Natural killer cell (primary cell): ENCODE data around the gene SYNDIG1. TPM values are rescaled to one million over a fixed set of nuclear protein-coding genes. Genes with fewer than 3 reads are reported as not detected.

Experiments used
- ATAC-seq, 3 donors: fragments of 150-1000 bp in 2 of 3; fragments of 200-7000 bp in 1 of 3; cut with Tn5 transposase; 1 replicate in 1 of 3; 2 replicates in 2 of 3; pipeline ENCODE4 v1.10.0; 2021; ENCODE audit warnings: mild to moderate bottlenecking in 2 of 3, moderate library complexity in 2 of 3
- DNase-seq, 2 donors: peaks; one replicate each; pipeline versions ENCODE4 v3.0.0 to v3.0.0-alpha.2; 2013 to 2021; ENCODE audit warnings: mixed read lengths in 1 of 2
- H3K27ac ChIP-seq: one replicate; pipeline ENCODE4 v1.5.1; 2013; ENCODE audit warnings: mild to moderate bottlenecking, low read length
- H3K27me3 ChIP-seq: one replicate; pipeline ENCODE4 v1.6.1; 2013; ENCODE audit warnings: low read length; ENCODE audit not compliant: control insufficient read depth, insufficient read depth
- H3K36me3 ChIP-seq: one replicate; pipeline ENCODE4 v1.6.1; 2013; ENCODE audit warnings: low read length; ENCODE audit not compliant: control insufficient read depth, insufficient read depth
- H3K4me1 ChIP-seq: one replicate; pipeline ENCODE4 v1.6.1; 2013; ENCODE audit warnings: low read length; ENCODE audit not compliant: control insufficient read depth, insufficient read depth
- H3K4me3 ChIP-seq: one replicate; pipeline ENCODE4 v1.5.1; 2013; ENCODE audit warnings: low read length
- H3K9me3 ChIP-seq: one replicate; pipeline ENCODE4 v1.6.1; 2013; ENCODE audit warnings: low read length; ENCODE audit not compliant: control insufficient read depth, insufficient read depth
- H3K27ac Mint-ChIP-seq, 2 donors: one replicate each; pipeline ENCODE4 v1.8.0; 2022; ENCODE audit warnings: mild to moderate bottlenecking in 2 of 2, mixed read lengths in 2 of 2, moderate library complexity in 1 of 2
- H3K27me3 Mint-ChIP-seq, 2 donors: one replicate each; pipeline ENCODE4 v1.8.0; 2022; ENCODE audit warnings: low read depth in 2 of 2, mixed read lengths in 2 of 2
- H3K36me3 Mint-ChIP-seq: one replicate; pipeline ENCODE4 v1.8.0; 2022; ENCODE audit warnings: mixed read lengths
- H3K4me1 Mint-ChIP-seq, 2 donors: one replicate each; pipeline ENCODE4 v1.8.0; 2022; ENCODE audit warnings: mixed read lengths in 2 of 2
- H3K4me3 Mint-ChIP-seq: one replicate; pipeline ENCODE4 v1.8.0; 2022; ENCODE audit warnings: mild to moderate bottlenecking, moderate library complexity, mixed read lengths
- H3K9me3 Mint-ChIP-seq, 2 donors: one replicate each; pipeline ENCODE4 v1.8.0; 2022; ENCODE audit warnings: mixed read lengths in 2 of 2
- WGBS: methylation state at CpG from one replicate; pipeline ENCODE4 v1.1.7; 2013; ENCODE audit warnings: missing lambda C conversion rate; ENCODE audit not compliant: insufficient coverage; 5-methylcytosine and 5-hydroxymethylcytosine counted together
- intact Hi-C: fragments of 100-400 bp; cut with micrococcal nuclease; formaldehyde crosslinking; loops from one replicate; pipeline ENCODE4 v1.14.2; 2022
- total RNA-seq, 4 donors: library from RNA; stranded (reverse); fragments of 120-200 nt in 1 of 4; gene quantifications; one replicate each; pipeline versions ENCODE4 v1.2.3 to v1.2.4, GENCODE V29; 2013 to 2022
- TF ChIP-seq, protein P1 (sequence below): fragments of 200-600 bp; IDR thresholded peaks from one replicate; pipeline ENCODE4 v1.8.0; 2022; ENCODE audit warnings: antibody characterized with exemption

SYNDIG1 gene
- total RNA-seq, 3 donors from 2014 or later (not counting 1 experiment from before 2014, with no cell fraction given) = not detected

DNA sequence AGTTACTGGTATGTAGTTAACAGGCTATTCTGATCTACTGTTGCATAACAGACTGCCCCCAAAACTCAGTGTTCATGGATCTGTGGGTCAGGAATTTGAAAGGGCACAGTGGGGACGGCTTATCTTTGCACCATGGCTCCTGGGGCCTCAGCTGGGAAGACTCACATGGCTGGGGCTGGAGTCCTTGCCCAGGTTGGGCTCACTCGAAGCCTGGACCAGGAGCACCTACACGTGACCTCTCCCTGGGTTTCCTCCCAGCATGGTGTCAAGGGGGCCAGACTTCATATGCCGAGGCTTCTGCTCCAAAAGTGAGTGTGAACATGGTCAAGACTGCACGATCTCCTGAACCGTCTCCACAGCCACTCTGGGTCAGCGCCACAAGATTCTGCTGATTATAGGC is 11.7 kb downstream of the SYNDIG1 start:
- Mint-ChIP-seq H3K4me3 (no peak overlapping the region), H3K27ac (no peak overlapping the region), H3K36me3 (no peaks in the 10 kb centered on the region), H3K27me3 (peaks cover 10 to 32% of the 10 kb centered on the region in 2 donors), H3K9me3 (no peaks in the 10 kb centered on the region), H3K4me1 (peaks cover 0 to 5% of the 10 kb centered on the region in 2 donors)
- intact Hi-C loops = no loop called here
- TF ChIP-seq, protein P1, sequence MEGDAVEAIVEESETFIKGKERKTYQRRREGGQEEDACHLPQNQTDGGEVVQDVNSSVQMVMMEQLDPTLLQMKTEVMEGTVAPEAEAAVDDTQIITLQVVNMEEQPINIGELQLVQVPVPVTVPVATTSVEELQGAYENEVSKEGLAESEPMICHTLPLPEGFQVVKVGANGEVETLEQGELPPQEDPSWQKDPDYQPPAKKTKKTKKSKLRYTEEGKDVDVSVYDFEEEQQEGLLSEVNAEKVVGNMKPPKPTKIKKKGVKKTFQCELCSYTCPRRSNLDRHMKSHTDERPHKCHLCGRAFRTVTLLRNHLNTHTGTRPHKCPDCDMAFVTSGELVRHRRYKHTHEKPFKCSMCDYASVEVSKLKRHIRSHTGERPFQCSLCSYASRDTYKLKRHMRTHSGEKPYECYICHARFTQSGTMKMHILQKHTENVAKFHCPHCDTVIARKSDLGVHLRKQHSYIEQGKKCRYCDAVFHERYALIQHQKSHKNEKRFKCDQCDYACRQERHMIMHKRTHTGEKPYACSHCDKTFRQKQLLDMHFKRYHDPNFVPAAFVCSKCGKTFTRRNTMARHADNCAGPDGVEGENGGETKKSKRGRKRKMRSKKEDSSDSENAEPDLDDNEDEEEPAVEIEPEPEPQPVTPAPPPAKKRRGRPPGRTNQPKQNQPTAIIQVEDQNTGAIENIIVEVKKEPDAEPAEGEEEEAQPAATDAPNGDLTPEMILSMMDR = no peak
- no peaks in the 10 kb centered on the region for H3K27me3 ChIP-seq
- no peak overlapping the region for H3K27ac ChIP-seq
- 82% methylated on average over 7 of the region's 7 CpGs for WGBS
- H3K9me3 ChIP-seq = no peaks in the 10 kb centered on the region
- no peak overlapping the region for H3K4me3 ChIP-seq
- no peak for DNase-seq
- ATAC-seq = no peak
- no peaks in the 10 kb centered on the region for H3K36me3 ChIP-seq
- H3K4me1 ChIP-seq = no peaks in the 10 kb centered on the region

DNA sequence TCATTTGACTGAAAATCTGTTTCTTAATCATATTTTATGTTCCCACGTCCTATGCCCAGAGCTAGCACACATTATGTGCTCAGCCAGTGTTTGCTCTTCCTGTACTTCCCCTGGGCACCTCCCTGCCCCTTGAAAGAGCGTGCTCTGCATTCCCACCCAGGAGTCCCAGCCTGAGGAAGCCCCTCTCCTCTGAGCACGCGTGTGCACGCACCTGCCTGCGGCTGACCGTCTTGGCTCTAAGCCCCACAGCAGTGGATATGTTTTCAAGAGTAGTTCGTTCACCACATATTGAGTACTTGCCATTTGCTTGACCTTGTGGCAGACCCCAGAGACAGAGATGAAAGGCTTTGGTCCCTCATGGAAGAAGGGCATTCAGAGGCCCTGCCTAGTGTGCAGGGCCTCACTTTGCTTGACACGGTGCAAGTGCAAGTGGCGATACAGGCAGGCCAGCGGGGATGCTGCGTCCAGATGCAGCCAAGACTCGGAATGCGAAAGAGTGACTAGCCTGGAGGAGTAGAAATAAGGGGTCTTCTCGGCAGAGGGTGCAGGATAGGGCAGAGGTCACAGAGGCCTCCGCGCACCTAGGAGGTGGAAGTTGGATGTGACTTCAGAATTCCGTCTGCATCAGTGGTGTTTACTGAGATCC is 14.1 kb downstream of the SYNDIG1 start:
- Histone ChIP-seq H3K4me1 (no peaks in the 10 kb centered on the region), H3K27me3 (no peaks in the 10 kb centered on the region), H3K4me3 (no peak overlapping the region), H3K36me3 (no peaks in the 10 kb centered on the region), H3K9me3 (no peaks in the 10 kb centered on the region), H3K27ac (no peak overlapping the region)
- H3K27ac Mint-ChIP-seq = no peak overlapping the region
- no peaks in the 10 kb centered on the region for H3K36me3 Mint-ChIP-seq
- no peak overlapping the region for H3K4me3 Mint-ChIP-seq
- intact Hi-C loops = no loop called here
- WGBS = 93% methylated on average over 18 of the region's 18 CpGs
- H3K27me3 Mint-ChIP-seq = peaks cover 5 to 32% of the 10 kb centered on the region in 2 donors
- TF ChIP-seq, protein P1 = no peak
- H3K9me3 Mint-ChIP-seq = no peaks in the 10 kb centered on the region
- peaks cover 0 to 5% of the 10 kb centered on the region in 2 donors for H3K4me1 Mint-ChIP-seq
- DNase-seq (no peak), ATAC-seq (no peak)

DNA sequence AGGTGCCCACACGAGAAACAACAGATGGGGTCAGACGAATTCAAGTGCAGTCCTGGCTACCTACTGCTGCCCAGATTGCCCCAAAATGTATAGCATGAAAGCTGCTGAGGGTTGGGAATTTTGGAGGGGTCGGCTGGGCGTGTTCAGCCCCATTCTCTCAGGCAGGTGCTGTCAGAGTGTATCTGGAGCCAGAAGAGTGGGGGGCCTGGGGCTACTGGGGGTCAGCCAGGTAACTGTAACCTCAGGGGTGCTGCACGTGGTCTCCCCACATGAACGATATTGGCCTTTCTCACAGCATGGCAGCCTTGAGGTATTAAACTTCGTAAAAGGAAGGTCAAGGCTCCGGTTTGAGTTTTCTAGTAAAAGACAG is 14.6 kb downstream of the SYNDIG1 start:
- peaks cover 5 to 32% of the 10 kb centered on the region in 2 donors for H3K27me3 Mint-ChIP-seq
- H3K9me3 Mint-ChIP-seq = no peaks in the 10 kb centered on the region
- 87% methylated on average over 8 of the region's 8 CpGs for WGBS
- H3K4me1 Mint-ChIP-seq = peaks cover 0 to 5% of the 10 kb centered on the region in 2 donors
- H3K27ac Mint-ChIP-seq = no peak overlapping the region
- no peaks in the 10 kb centered on the region for H3K4me1 ChIP-seq
- ATAC-seq (no peak), DNase-seq (no peak)
- no peak overlapping the region for H3K4me3 Mint-ChIP-seq
- TF ChIP-seq, protein P1 = no peak
- intact Hi-C loops = no loop called here
- H3K27ac ChIP-seq = no peak overlapping the region
- no peaks in the 10 kb centered on the region for H3K27me3 ChIP-seq
- H3K9me3 ChIP-seq = no peaks in the 10 kb centered on the region
- H3K4me3 ChIP-seq = no peak overlapping the region
- H3K36me3 Mint-ChIP-seq = no peaks in the 10 kb centered on the region
- no peaks in the 10 kb centered on the region for H3K36me3 ChIP-seq

DNA sequence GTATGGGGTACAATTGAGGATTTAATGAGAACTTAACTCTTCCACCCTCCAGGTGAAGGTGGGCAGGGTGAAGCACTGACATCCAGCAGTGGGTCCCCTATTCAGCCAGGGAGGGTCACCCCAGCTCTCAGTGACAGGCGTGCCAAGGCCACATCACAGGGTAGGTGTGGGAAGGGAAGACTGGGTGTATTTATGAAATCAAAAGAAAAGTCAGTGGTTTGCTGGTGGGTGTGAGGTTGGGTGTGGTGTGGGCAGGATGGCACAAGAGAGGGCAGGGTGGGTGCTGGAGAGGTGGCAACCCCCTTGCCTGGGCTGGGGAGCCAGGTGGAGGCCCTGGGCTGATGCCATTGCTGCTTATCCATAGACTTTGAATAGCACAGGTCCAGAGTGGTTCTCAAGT is 16.6 kb downstream of the SYNDIG1 start:
- Histone ChIP-seq H3K27me3 (no peaks in the 10 kb centered on the region), H3K4me1 (no peaks in the 10 kb centered on the region), H3K27ac (no peak overlapping the region), H3K4me3 (no peak overlapping the region), H3K36me3 (no peaks in the 10 kb centered on the region), H3K9me3 (no peaks in the 10 kb centered on the region)
- Mint-ChIP-seq H3K27me3 (peaks cover 0 to 20% of the 10 kb centered on the region in 2 donors), H3K4me1 (peaks cover 0 to 5% of the 10 kb centered on the region in 2 donors), H3K4me3 (no peak overlapping the region), H3K27ac (no peak overlapping the region), H3K9me3 (no peaks in the 10 kb centered on the region), H3K36me3 (no peaks in the 10 kb centered on the region)
- ATAC-seq = no peak
- WGBS = 10% methylated on average over 1 of the region's 1 CpG
- no peak for DNase-seq
- intact Hi-C loops = no loop called here
- TF ChIP-seq, protein P1 = no peak
